Loucy (cell line): ENCODE results near the gene CFAP45.

Experiments used
- H2AFZ ChIP-seq: fragments of 200-600 bp; sonication (generic); 2 replicates; pipeline ENCODE4 v1.6.0; 2016; ENCODE audit warnings: antibody characterized with exemption, mild to moderate bottlenecking, low read length, moderate library complexity
- H3F3A ChIP-seq: fragments of 200-600 bp; 2 replicates; pipeline ENCODE4 v1.6.0; 2016; ENCODE audit warnings: antibody characterized with exemption, low read depth, mild to moderate bottlenecking
- H3K27me3 ChIP-seq: fragments of 200-600 bp; sonication (generic); 2 replicates; pipeline ENCODE4 v1.6.1; 2014; ENCODE audit warnings: low read length, mild to moderate bottlenecking; ENCODE audit not compliant: insufficient read depth, poor library complexity, severe bottlenecking
- H3K36me3 ChIP-seq: fragments of 200-600 bp; sonication (generic); 2 replicates; pipeline ENCODE4 v1.6.1; 2016; ENCODE audit warnings: low read length; ENCODE audit not compliant: insufficient read depth
- H3K4me1 ChIP-seq: fragments of 200-600 bp; sonication (generic); 2 replicates; pipeline ENCODE4 v1.5.1; 2014; ENCODE audit warnings: low read length, mild to moderate bottlenecking; ENCODE audit not compliant: insufficient read depth, poor library complexity, severe bottlenecking
- H3K4me2 ChIP-seq: fragments of 200-600 bp; sonication (generic); 2 replicates; pipeline ENCODE4 v1.6.0; 2014; ENCODE audit warnings: antibody characterized with exemption, low read length, low read depth, mild to moderate bottlenecking; ENCODE audit not compliant: poor library complexity, severe bottlenecking
- H3K4me3 ChIP-seq: fragments of 200-600 bp; sonication (generic); 2 replicates; pipeline ENCODE4 v1.5.1; 2014; ENCODE audit warnings: low read length, mild to moderate bottlenecking, mixed read lengths; ENCODE audit not compliant: poor library complexity, severe bottlenecking
- H3K79me2 ChIP-seq: fragments of 200-600 bp; sonication (generic); 2 replicates; pipeline ENCODE4 v1.6.1; 2014; ENCODE audit warnings: low read length; ENCODE audit not compliant: insufficient read depth
- H3K9ac ChIP-seq: fragments of 200-600 bp; sonication (generic); 2 replicates; pipeline ENCODE4 v1.6.0; 2014; ENCODE audit warnings: mild to moderate bottlenecking, low read depth, low read length, moderate library complexity; ENCODE audit not compliant: poor library complexity, severe bottlenecking
- H3K9me2 ChIP-seq: fragments of 200-600 bp; sonication (generic); replicated peaks from 2 replicates; pipeline ENCODE4 v1.6.1; 2016; ENCODE audit warnings: low read depth, low read length, mixed read lengths
- H3K9me3 ChIP-seq: fragments of 200-600 bp; sonication (generic); 2 replicates; pipeline ENCODE4 v1.6.1; 2014; ENCODE audit warnings: mild to moderate bottlenecking, antibody characterized with exemption, low read length, low read depth; ENCODE audit not compliant: insufficient read depth
- H4K20me1 ChIP-seq: fragments of 200-600 bp; sonication (generic); 2 replicates; pipeline ENCODE4 v1.6.0; 2014; ENCODE audit warnings: antibody characterized with exemption, low read length, mild to moderate bottlenecking; ENCODE audit not compliant: insufficient read depth, poor library complexity, severe bottlenecking
- EZH2phosphoT487 ChIP-seq: fragments of 200-600 bp; IDR thresholded peaks from 2 replicates; pipeline ENCODE4 v1.6.1; 2018; ENCODE audit warnings: antibody characterized with exemption, mild to moderate bottlenecking, moderate library complexity, borderline replicate concordance
- TF ChIP-seq, protein P1 (sequence below): fragments of 200-600 bp; sonication (generic); conservative IDR thresholded peaks from 2 replicates; pipeline ENCODE4 v1.5.1; 2014; ENCODE audit warnings: mild to moderate bottlenecking, antibody characterized with exemption, low read length

Gene CFAP45

DNA sequence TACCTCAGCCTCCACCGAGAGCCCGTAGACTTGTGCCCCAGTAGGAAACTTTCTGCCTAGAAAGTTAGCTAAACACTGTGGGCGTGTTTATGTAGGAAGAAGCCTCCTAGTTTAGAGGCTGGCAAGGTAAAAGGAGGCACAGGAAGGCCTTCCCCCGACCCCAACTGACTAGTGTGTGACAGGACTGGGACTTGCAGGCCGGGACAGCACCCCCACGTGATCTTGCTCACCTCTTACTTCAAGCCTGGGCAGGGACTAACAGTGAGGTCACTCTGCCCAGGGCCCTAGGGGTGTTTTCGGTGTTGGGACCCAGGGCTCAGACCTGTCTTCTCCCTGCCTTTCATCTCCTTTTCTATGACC, 25.7 kb upstream of the CFAP45 start:
- H3K27me3 ChIP-seq: peaks cover 8% of the 10 kb centered on the region

GRCh38 chr1:159924791-159925718, 25.1 kb upstream of the CFAP45 start, which contains the start of gene TAGLN2:
Gene TAGLN2, minus strand, starts transcription at chr1:159925507. Its CDS starts 4,998 bp downstream, at chr1:159920509.
- Histone ChIP-seq H3K9ac (peak within 1 kb of the TSS; percentile 96), H3F3A (no peaks in the 10 kb centered on the region), H3K27me3 (peaks cover 8% of the 10 kb centered on the region), H3K79me2 (peaks cover 65% of the 10 kb centered on the region), H3K4me2 (peak within 1 kb of the TSS; percentile 99), H3K4me3 (peak within 1 kb of the TSS; percentile 91), H2AFZ (peak within 1 kb of the TSS; percentile 77), H3K36me3 (peaks cover 11% of the 10 kb centered on the region; the same call in 1 of the 2 replicates), H4K20me1 (peaks cover 51% of the 10 kb centered on the region), H3K9me2 (no peaks in the 10 kb centered on the region), H3K4me1 (peaks cover 41% of the 10 kb centered on the region), H3K9me3 (no peaks in the 10 kb centered on the region)
- no peak for TF ChIP-seq EZH2phosphoT487
- TF ChIP-seq, protein P1, sequence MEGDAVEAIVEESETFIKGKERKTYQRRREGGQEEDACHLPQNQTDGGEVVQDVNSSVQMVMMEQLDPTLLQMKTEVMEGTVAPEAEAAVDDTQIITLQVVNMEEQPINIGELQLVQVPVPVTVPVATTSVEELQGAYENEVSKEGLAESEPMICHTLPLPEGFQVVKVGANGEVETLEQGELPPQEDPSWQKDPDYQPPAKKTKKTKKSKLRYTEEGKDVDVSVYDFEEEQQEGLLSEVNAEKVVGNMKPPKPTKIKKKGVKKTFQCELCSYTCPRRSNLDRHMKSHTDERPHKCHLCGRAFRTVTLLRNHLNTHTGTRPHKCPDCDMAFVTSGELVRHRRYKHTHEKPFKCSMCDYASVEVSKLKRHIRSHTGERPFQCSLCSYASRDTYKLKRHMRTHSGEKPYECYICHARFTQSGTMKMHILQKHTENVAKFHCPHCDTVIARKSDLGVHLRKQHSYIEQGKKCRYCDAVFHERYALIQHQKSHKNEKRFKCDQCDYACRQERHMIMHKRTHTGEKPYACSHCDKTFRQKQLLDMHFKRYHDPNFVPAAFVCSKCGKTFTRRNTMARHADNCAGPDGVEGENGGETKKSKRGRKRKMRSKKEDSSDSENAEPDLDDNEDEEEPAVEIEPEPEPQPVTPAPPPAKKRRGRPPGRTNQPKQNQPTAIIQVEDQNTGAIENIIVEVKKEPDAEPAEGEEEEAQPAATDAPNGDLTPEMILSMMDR: no peak

More for the DNA sequence above, 25.7 kb upstream of the CFAP45 start:
- peak overlapping the region; percentile 96 for H3K9ac ChIP-seq
- no peaks in the 10 kb centered on the region for H3F3A ChIP-seq
- peaks cover 34% of the 10 kb centered on the region for H3K4me1 ChIP-seq
- peaks cover 59% of the 10 kb centered on the region for H3K79me2 ChIP-seq
- H4K20me1 ChIP-seq: peaks cover 45% of the 10 kb centered on the region
- peak overlapping the region; percentile 99 for H3K4me2 ChIP-seq
- peaks cover 6% of the 10 kb centered on the region; the same call in 1 of the 2 replicates for H3K36me3 ChIP-seq
- H3K9me3 ChIP-seq: no peaks in the 10 kb centered on the region
- peak overlapping the region; percentile 91 for H3K4me3 ChIP-seq
- no peaks in the 10 kb centered on the region for H3K9me2 ChIP-seq
- H2AFZ ChIP-seq: peak overlapping the region; percentile 77
- TF ChIP-seq, protein P1: no peak
- TF ChIP-seq EZH2phosphoT487: no peak

DNA sequence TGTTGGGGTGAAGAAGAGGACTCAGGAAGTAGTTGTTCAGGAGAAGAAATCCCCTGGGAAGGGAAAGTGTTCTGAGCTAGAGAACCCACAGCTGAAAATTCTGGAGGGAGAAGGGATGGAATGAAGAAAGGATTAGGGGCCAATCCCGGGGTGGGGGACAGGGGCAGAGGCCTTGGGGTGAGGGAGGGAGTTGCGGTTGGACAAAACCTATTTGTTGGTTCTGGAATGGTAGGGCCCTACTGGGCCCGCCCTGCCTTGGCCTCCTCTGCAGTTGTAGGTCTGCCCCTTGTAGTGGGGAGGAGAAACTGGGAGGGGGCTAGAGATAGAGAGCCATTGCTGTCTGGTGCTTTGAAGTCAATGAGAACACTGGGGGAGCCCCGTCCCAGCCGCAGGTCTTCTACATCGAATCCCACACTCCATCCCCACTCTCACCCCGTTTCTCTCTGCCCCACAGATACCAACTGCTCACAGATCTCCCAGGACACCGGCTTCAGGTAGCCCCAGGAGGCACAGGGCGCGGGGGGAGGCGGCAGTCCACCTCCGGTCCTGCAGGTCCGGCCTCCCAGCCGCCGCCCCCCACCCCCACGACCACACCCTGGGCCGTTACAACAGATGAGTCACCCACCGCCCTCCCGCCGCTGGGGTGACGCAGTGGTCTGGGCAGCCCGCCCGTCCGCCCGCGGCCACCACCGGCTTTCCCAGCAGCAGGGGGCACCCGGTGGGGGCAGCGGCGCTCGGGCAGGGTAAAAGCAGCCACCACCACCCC, 24.2 kb upstream of the CFAP45 start:
- H3K4me1 ChIP-seq: peaks cover 49% of the 10 kb centered on the region
- peaks cover 60% of the 10 kb centered on the region for H4K20me1 ChIP-seq

More for the DNA sequence above, 24.2 kb upstream of the CFAP45 start:
- TF ChIP-seq, protein P1: 0 out of 2 replicates have a peak, but pooled peaks have one; percentile 14
- TF ChIP-seq EZH2phosphoT487: no peak
- peak overlapping the region; percentile 91 for H3K4me3 ChIP-seq
- no peaks in the 10 kb centered on the region for H3K9me2 ChIP-seq
- H3F3A ChIP-seq: no peaks in the 10 kb centered on the region
- H2AFZ ChIP-seq: no peak overlapping the region
- H3K9me3 ChIP-seq: no peaks in the 10 kb centered on the region
- H3K4me2 ChIP-seq: peak overlapping the region; percentile 99
- H3K27me3 ChIP-seq: peaks cover 8% of the 10 kb centered on the region
- peaks cover 20% of the 10 kb centered on the region for H3K36me3 ChIP-seq
- peak overlapping the region; percentile 96 for H3K9ac ChIP-seq
- H3K79me2 ChIP-seq: peaks cover 74% of the 10 kb centered on the region
